Stimulated activated naive CD8-positive, alpha-beta T cell treated with anti-CD3 and anti-CD28 coated beads, Interleukin-15, Interleukin-2, amounts not matched to agents 100 ng/mL and 50 ng/mL, for 24 hours (primary cell): Measurements from ENCODE around the gene BTG2.
"Not testable (repeated sequence)": the region's sequence is repeated elsewhere in the genome, so short reads cannot be mapped to it uniquely, and the experiment has no call there.

Experiments used
- H3K27ac Mint-ChIP-seq: one replicate; pipeline ENCODE4 v1.8.0; 2021; ENCODE audit warnings: mild to moderate bottlenecking, mixed read lengths
- H3K27me3 Mint-ChIP-seq: one replicate; pipeline ENCODE4 v1.8.0; 2021; ENCODE audit warnings: mixed read lengths
- H3K36me3 Mint-ChIP-seq: one replicate; pipeline ENCODE4 v1.8.0; 2021; ENCODE audit warnings: low read depth, mixed read lengths
- H3K4me1 Mint-ChIP-seq: one replicate; pipeline ENCODE4 v1.8.0; 2021; ENCODE audit warnings: low read depth, mixed read lengths
- H3K4me3 Mint-ChIP-seq: one replicate; pipeline ENCODE4 v1.8.0; 2021; ENCODE audit warnings: mild to moderate bottlenecking, mixed read lengths
- H3K9me3 Mint-ChIP-seq: one replicate; pipeline ENCODE4 v1.8.0; 2021; ENCODE audit warnings: mixed read lengths

BTG2 gene

DNA sequence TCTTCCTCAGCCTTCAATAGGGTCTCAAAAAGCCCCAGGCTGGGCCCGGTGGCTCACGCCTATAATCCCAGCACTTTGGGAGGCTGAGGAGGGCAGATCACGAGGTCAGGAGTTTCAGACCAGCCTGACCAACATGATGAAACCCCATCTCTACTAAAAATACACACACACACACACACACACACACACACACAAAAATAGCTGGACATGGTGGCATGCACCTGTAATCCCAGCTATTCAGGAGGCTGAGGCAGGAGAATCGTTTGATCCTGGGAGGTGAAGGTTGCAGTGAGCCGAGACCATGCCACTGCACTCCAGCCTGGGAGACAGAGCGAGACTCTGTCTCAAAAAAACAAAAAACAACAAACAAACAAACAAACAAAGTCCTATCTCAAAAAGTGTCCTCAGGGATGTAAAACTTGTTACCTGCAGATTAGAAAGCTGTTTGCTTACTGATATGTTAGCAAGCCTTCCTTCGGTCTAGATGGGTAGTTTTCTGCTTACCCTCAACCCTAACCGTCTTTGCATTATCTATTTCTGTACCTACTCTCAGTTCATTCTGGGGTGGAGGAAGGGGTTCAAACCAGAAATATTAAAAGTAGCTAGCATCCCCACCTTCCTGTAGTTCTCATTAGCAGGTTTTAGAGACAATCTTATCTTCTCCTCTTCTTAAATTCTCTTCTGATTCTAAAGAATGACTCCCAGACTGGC, 5.4 kb upstream of the BTG2 start:
- not testable (repeated sequence) for H3K4me3 Mint-ChIP-seq, H3K36me3 Mint-ChIP-seq

DNA sequence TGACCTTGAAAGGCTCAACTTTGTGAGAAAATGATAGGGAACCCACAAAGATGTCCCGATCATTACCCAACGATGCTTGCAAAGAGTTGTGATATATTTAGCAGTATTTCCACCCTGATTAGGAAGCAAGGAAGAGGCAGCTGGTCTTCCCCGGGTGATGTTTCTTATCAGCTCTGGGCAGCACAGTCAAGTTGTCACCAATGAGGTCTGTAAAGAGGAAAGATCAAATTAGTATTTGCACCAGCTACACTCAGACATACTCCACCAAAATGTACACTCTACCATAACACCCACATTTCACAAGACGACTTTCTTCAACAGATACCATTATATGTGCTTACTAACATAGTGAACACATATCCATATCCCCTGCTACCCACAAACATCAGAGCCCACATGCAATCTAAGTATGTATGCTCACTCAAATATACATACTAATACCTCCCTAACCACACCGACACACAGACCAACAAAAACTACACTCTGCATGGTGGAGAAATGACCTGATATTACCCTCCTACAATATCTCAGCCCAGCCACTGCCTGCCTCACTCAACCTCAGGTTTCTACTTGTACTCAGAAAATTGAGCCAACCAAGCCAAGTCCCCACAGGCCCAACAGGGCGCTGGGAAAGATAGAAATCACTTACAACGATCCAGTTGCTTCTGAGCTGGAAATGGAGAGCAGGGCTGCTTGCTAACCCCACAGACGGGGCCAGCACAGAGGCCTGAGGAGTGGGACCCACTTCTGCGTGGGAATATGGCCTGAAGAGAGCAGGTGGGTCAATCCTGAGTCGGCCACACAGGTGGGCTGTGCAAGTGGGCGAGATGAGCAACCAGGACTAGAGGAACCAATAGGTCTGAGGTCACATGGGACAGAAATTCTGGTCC, 4.6 kb upstream of the BTG2 start:
- Mint-ChIP-seq H3K9me3 (no peaks in the 10 kb centered on the region), H3K36me3 (no peaks in the 10 kb centered on the region), H3K4me3 (no peak overlapping the region), H3K27me3 (no peaks in the 10 kb centered on the region), H3K27ac (peak overlapping the region; percentile 30), H3K4me1 (peaks cover 76% of the 10 kb centered on the region)

More for the DNA sequence above, 5.4 kb upstream of the BTG2 start:
- Mint-ChIP-seq H3K4me1 (peaks cover 83% of the 10 kb centered on the region), H3K27ac (peak overlapping the region; percentile 30)
- H3K9me3 Mint-ChIP-seq, H3K27me3 Mint-ChIP-seq: not testable (repeated sequence)

DNA sequence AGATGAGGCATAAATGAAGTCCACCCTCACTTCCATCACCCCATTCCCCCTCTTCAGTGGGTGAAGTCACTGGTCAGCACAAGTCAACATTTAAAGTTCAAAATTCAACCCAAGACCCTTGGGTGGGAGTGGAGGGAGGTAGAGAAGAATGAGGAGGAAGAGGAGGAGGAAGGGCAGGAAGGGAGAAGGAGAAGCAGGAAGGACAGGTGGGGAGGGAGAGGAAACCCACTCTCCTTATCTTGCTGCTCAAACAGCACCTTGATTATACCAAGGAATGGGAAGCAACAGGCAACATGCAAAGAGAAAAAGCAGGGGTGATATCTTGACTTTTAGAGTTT, 4.0 kb upstream of the BTG2 start:
- H3K36me3 Mint-ChIP-seq = peaks cover 4% of the 10 kb centered on the region
- H3K27me3 Mint-ChIP-seq = no peaks in the 10 kb centered on the region
- H3K4me1 Mint-ChIP-seq = peaks cover 70% of the 10 kb centered on the region
- H3K9me3 Mint-ChIP-seq = no peaks in the 10 kb centered on the region
- H3K27ac Mint-ChIP-seq = peak overlapping the region; percentile 17
- H3K4me3 Mint-ChIP-seq = no peak overlapping the region

DNA sequence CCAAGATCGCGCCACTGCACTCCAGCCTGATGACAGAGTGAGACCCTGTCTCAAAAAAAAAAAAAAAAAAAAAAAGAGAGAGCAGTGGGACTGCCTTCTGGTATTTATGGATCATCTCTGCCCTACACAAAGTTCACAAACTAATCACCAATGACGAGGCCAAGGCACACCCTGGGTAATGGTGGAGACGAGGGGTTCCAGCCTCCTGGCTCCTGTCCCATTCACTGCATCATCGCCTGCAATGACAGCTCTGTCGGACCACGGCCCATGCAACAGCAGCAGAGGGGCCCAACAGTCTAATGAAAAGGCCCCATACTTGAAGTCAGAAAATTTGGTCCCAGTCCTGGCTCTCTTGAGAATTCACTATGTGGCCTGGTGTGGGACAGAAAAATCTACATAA, 2.9 kb upstream of the BTG2 start:
- Mint-ChIP-seq H3K4me1 (peaks cover 65% of the 10 kb centered on the region), H3K27ac (no peak overlapping the region), H3K36me3 (peaks cover 16% of the 10 kb centered on the region)

DNA sequence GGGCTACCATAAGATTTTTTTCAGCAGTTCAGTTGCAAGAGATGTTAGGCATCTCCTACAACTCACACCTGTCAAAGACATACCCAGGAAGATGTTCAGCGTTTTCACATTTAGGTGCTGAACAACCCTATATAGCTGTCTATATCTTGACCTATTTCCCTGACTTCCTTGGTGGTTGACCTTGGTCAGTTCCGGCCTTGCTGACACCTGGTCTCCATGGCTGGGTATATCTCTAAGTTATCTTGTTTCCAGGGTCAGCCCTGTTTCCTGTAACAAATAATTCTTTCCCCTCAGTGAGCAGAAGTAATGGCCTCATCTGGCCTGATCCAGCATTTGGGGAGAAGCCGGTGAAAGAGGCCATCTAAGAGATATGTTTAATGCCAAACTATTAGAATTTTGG, 2.4 kb upstream of the BTG2 start:
- Mint-ChIP-seq H3K4me1 (peaks cover 68% of the 10 kb centered on the region), H3K36me3 (peaks cover 20% of the 10 kb centered on the region), H3K9me3 (no peaks in the 10 kb centered on the region), H3K27ac (no peak overlapping the region), H3K4me3 (no peak overlapping the region), H3K27me3 (no peaks in the 10 kb centered on the region)

More for the DNA sequence above, 2.9 kb upstream of the BTG2 start:
- Mint-ChIP-seq H3K4me3 (no peak overlapping the region), H3K27me3 (no peaks in the 10 kb centered on the region), H3K9me3 (no peaks in the 10 kb centered on the region)

DNA sequence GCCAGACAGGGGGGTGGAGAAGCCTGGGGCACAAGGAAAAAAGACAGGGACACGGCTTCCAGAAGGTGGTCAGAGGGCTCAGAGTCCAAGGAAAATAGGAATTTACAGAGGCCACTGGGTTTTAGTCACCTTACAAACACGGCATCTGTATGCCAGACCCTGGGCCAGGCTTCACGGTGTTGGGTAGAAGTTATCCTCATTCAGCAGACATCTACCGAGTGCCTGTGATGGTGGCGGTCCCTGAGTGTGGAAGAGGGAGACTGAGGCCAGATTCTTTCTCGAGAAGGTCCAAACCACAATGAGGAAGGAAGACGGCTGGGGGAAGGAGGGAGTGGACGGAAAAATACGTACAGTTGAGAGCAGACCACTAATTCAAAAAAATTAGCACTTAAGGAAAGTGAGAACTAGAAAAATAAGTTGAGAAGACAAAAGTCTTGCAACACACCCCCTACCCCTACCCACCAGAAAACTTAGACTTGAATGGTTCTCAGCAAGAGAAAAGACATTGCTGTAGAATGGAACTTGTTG, 864 bp upstream of the BTG2 start:
- Mint-ChIP-seq H3K9me3 (no peaks in the 10 kb centered on the region), H3K27me3 (no peaks in the 10 kb centered on the region), H3K4me1 (peaks cover 71% of the 10 kb centered on the region), H3K4me3 (peak overlapping the region; percentile 98), H3K36me3 (peaks cover 36% of the 10 kb centered on the region), H3K27ac (peak overlapping the region; percentile 97)

DNA sequence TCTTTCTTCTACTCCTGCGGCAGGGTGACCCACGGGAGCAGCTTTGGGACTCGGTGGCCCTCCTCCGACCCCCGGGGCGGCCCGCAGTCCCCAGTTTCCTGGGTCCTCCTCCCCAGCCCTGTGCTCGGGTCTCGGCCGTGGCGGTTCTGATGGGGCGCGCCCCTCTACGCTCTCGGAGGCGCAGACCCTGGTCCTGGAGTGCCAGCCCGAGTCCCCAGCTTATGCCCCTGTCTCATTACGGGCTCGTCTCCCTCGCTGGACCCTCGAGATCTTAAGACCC, 430 bp downstream of the BTG2 start:
- H3K4me3 Mint-ChIP-seq = peak overlapping the region; percentile 98
- H3K4me1 Mint-ChIP-seq = peaks cover 69% of the 10 kb centered on the region
- peak overlapping the region; percentile 85 for H3K27ac Mint-ChIP-seq
- H3K27me3 Mint-ChIP-seq = no peaks in the 10 kb centered on the region
- H3K36me3 Mint-ChIP-seq = peaks cover 49% of the 10 kb centered on the region
- no peaks in the 10 kb centered on the region for H3K9me3 Mint-ChIP-seq

DNA sequence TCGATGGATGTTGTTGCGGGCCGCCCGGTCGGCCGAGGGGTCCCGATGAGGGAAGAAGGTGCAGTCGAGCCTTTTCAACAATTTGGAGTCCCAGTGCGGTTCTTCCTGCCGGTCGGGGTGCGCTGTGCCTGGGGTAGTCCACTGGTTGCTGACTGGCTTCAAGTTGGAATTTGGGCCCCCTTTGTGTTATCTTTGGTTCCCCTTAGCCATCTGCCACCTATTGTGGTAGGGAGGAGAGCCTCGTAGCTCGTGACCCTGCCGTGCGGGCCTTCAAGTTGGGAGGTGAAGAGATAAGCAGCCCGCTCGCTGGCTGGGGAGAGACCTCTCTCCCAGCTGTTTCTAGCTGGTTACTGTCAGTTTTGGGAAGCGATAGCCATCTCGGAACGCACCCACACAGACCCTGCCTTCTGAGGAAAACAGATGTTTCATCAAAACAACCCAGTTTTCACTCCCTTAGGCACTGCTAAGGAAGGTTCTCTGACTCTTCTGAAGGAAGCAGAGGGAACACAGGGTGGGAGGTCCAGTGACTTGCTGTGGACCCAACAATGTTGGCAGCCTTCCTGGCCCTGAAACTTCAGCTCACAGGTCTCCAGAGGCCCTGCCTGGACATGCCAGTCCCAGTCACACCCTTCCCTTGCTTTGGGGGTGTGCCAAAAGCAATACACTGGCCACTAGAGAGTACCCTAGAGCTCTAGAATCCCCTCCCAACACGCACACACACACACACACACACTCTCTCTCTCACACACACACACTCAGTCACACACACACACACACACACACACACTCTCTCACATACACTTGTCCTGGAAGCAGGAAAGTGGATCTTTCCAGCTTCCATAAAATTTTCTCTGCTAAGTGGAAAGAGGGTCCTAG, 1.0 kb downstream of the BTG2 start:
- Mint-ChIP-seq H3K4me3 (peak overlapping the region; percentile 98), H3K9me3 (no peaks in the 10 kb centered on the region), H3K27me3 (no peaks in the 10 kb centered on the region), H3K4me1 (peaks cover 69% of the 10 kb centered on the region), H3K27ac (peak overlapping the region; percentile 85), H3K36me3 (peaks cover 54% of the 10 kb centered on the region)

DNA sequence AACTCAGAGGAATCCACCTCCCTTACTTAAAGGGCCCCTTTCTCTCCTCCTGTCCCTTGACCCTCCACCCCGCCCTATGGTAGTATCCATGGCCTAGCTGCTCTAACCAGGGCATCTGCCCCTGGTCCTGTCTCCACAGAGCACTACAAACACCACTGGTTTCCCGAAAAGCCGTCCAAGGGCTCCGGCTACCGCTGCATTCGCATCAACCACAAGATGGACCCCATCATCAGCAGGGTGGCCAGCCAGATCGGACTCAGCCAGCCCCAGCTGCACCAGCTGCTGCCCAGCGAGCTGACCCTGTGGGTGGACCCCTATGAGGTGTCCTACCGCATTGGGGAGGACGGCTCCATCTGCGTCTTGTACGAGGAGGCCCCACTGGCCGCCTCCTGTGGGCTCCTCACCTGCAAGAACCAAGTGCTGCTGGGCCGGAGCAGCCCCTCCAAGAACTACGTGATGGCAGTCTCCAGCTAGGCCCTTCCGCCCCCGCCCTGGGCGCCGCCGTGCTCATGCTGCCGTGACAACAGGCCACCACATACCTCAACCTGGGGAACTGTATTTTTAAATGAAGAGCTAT, 1.7 kb downstream of the BTG2 start:
- H3K4me3 Mint-ChIP-seq = peak overlapping the region; percentile 98
- H3K9me3 Mint-ChIP-seq = no peaks in the 10 kb centered on the region
- no peaks in the 10 kb centered on the region for H3K27me3 Mint-ChIP-seq
- peaks cover 59% of the 10 kb centered on the region for H3K36me3 Mint-ChIP-seq
- H3K4me1 Mint-ChIP-seq = peaks cover 70% of the 10 kb centered on the region
- H3K27ac Mint-ChIP-seq = peak overlapping the region; percentile 85

DNA sequence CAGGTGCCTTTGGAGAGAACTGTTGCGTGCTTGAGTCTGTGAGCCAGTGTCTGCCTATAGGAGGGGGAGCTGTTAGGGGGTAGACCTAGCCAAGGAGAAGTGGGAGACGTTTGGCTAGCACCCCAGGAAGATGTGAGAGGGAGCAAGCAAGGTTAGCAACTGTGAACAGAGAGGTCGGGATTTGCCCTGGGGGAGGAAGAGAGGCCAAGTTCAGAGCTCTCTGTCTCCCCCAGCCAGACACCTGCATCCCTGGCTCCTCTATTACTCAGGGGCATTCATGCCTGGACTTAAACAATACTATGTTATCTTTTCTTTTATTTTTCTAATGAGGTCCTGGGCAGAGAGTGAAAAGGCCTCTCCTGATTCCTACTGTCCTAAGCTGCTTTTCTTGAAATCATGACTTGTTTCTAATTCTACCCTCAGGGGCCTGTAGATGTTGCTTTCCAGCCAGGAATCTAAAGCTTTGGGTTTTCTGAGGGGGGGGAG, 2.4 kb downstream of the BTG2 start:
- Mint-ChIP-seq H3K36me3 (peaks cover 59% of the 10 kb centered on the region), H3K27ac (peak overlapping the region; percentile 85), H3K9me3 (no peaks in the 10 kb centered on the region), H3K4me3 (peak overlapping the region; percentile 98), H3K4me1 (peaks cover 66% of the 10 kb centered on the region), H3K27me3 (no peaks in the 10 kb centered on the region)

DNA sequence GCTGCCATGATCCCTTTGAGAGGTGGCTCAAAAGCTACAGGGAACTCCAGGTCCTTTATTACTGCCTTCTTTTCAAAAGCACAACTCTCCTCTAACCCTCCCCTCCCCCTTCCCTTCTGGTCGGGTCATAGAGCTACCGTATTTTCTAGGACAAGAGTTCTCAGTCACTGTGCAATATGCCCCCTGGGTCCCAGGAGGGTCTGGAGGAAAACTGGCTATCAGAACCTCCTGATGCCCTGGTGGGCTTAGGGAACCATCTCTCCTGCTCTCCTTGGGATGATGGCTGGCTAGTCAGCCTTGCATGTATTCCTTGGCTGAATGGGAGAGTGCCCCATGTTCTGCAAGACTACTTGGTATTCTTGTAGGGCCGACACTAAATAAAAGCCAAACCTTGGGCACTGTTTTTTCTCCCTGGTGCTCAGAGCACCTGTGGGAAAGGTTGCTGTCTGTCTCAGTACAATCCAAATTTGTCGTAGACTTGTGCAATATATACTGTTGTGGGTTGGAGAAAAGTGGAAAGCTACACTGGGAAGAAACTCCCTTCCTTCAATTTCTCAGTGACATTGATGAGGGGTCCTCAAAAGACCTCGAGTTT, 3.1 kb downstream of the BTG2 start:
- Mint-ChIP-seq H3K4me1 (peaks cover 59% of the 10 kb centered on the region), H3K36me3 (peaks cover 63% of the 10 kb centered on the region), H3K9me3 (no peaks in the 10 kb centered on the region), H3K27ac (peak overlapping the region; percentile 85), H3K4me3 (peak overlapping the region; percentile 98), H3K27me3 (no peaks in the 10 kb centered on the region)

DNA sequence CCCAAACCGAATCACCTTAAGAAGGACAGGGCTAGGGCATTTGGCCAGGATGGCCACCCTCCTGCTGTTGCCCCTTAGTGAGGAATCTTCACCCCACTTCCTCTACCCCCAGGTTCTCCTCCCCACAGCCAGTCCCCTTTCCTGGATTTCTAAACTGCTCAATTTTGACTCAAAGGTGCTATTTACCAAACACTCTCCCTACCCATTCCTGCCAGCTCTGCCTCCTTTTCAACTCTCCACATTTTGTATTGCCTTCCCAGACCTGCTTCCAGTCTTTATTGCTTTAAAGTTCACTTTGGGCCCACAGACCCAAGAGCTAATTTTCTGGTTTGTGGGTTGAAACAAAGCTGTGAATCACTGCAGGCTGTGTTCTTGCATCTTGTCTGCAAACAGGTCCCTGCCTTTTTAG, 3.6 kb downstream of the BTG2 start:
- H3K36me3 Mint-ChIP-seq = peaks cover 68% of the 10 kb centered on the region
- peaks cover 54% of the 10 kb centered on the region for H3K4me1 Mint-ChIP-seq
- peak overlapping the region; percentile 98 for H3K4me3 Mint-ChIP-seq
- peak overlapping the region; percentile 85 for H3K27ac Mint-ChIP-seq
- no peaks in the 10 kb centered on the region for H3K9me3 Mint-ChIP-seq
- no peaks in the 10 kb centered on the region for H3K27me3 Mint-ChIP-seq

DNA sequence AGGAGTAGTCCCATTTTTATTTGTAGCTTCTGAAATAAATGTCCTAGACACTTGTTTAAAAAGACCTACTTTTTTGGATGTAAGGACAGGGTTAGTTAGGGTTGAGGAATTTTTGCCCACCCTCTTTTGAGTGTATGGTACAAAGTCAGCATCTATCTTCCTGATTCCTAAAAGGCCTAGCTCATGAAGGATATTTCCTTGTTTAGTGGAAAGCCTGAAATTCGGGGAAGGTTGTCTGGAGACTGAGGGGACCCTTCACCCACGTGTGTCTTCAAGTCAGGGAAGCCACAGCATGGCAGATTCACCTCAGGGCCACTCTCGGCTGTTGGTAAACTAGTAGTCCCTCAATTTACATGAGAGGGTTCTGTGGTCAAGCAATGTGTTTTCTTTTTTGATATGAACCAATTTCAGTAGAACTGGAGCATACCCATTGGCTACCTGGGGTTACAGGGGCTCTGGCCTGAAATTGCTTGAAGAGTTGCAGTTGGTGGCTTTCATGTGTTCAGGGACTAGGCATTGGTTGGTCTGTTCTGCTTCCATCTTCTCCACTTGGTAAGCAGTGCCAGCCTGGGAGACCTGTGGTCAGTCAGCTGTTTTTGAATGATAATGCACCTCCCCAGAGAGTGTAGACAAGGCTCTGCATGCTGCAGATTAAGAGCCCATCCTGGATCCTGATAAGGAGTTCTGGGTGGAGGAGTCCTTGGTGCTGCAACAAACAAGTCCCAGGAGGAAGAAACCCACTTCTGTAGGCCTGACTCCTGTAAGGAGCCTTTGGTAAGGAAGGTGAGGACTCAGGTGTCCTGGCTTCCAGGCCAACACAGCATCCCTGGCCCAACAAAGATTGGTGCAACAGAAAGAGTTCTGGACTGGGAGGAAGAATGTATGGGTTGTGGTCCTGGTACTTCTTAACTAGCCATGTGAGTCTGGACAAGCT, 6.3 kb downstream of the BTG2 start:
- Mint-ChIP-seq H3K27me3 (no peaks in the 10 kb centered on the region), H3K9me3 (no peaks in the 10 kb centered on the region), H3K4me3 (no peak overlapping the region), H3K36me3 (peaks cover 63% of the 10 kb centered on the region), H3K27ac (peak overlapping the region; percentile 59), H3K4me1 (peaks cover 43% of the 10 kb centered on the region)
